GM19328 (cell line): ENCODE results near the gene ZNF778.
"Not testable (repeated sequence)": the region's sequence is repeated elsewhere in the genome, so short reads cannot be mapped to it uniquely, and the experiment has no call there.

Experiments
- ATAC-seq: cut with Tn5 transposase; IDR thresholded peaks from one replicate; pipeline ENCODE4 v1.9.1; 2021; ENCODE audit warnings: mild to moderate bottlenecking, moderate library complexity; ENCODE audit not compliant: unreplicated experiment

Gene ZNF778

GRCh38 chr16:89210904-89211515 is 6.5 kb upstream of the ZNF778 start:
- no peak for ATAC-seq

GRCh38 chr16:89216315-89217137 is 977 bp upstream of the ZNF778 start:
- ATAC-seq: no peak

- ATAC-seq: no peak
Observed at GRCh38 chr16:89217138-89217387, 440 bp upstream of the ZNF778 start.

- no peak for ATAC-seq
Observed at GRCh38 chr16:89219365-89219764, 1.9 kb downstream of the ZNF778 start.

GRCh38 chr16:89221604-89222003 is 4.1 kb downstream of the ZNF778 start:
- no peak for ATAC-seq

- no peak for ATAC-seq
Observed at GRCh38 chr16:89222931-89223330, 5.4 kb downstream of the ZNF778 start.

- no peak for ATAC-seq
Observed at GRCh38 chr16:89224665-89225064, 7.2 kb downstream of the ZNF778 start.

- no peak for ATAC-seq
Observed at GRCh38 chr16:89230255-89230654, 12.8 kb downstream of the ZNF778 start.

- ATAC-seq: no peak
Observed at GRCh38 chr16:89232107-89232506, 14.6 kb downstream of the ZNF778 start.

GRCh38 chr16:89233678-89234490 is 16.4 kb downstream of the ZNF778 start:
- no peak for ATAC-seq

GRCh38 chr16:89237733-89238132 is 20.2 kb downstream of the ZNF778 start:
- no peak for ATAC-seq

- peak; percentile 48 for ATAC-seq
Observed at GRCh38 chr16:89241187-89242007, 23.9 kb downstream of the ZNF778 start.

- no peak for ATAC-seq
Observed at GRCh38 chr16:89242795-89243200, 25.3 kb downstream of the ZNF778 start.

GRCh38 chr16:89243664-89244063 is 26.2 kb downstream of the ZNF778 start:
- ATAC-seq: no peak

GRCh38 chr16:89244264-89244663 is 26.8 kb downstream of the ZNF778 start:
- not testable (repeated sequence) for ATAC-seq

GRCh38 chr16:89244754-89245153 is 27.3 kb downstream of the ZNF778 start:
- no peak for ATAC-seq

GRCh38 chr16:89246383-89246902 is 28.9 kb downstream of the ZNF778 start:
- ATAC-seq: no peak

GRCh38 chr16:89246903-89247733 is 29.6 kb downstream of the ZNF778 start:
- ATAC-seq: peak; percentile 64

GRCh38 chr16:89247734-89248075 is 30.2 kb downstream of the ZNF778 start:
- ATAC-seq: not testable (repeated sequence)
